ENCODE data around the gene ADGRL3. TPM values are rescaled to one million over a fixed set of nuclear protein-coding genes. Genes with fewer than 3 reads are reported as not detected.

The ADGRL3 gene
- total and polyA plus RNA-seq, 2 donors (not counting 1 experiment from before 2014, with no cell fraction given) = not detected

- intact Hi-C loops (cut with micrococcal nuclease) = no loop called here
- no peak overlapping the region for H3K4me2 ChIP-seq (replicated peaks; ENCODE audit: low read depth, low read length, poor library complexity, severe bottlenecking)
- H3K4me3 ChIP-seq (ENCODE audit: control extremely low read depth in 1 of 5, extremely low read depth in 1 of 5, insufficient read depth in 1 of 5, low read depth in 2 of 5, low read length in 4 of 5) = no peak overlapping the region
- H3K4me1 Mint-ChIP-seq = no peaks in the 10 kb centered on the region
- no peak overlapping the region for H3K4me3 Mint-ChIP-seq
- TF ChIP-seq EZH2 (IDR thresholded peaks at IDR 0.05; ENCODE audit: borderline replicate concordance, insufficient read depth, low read depth, low read length, poor library complexity, severe bottlenecking) (no peak), CTCF (IDR thresholded peaks at IDR 0.05) (no peak)
- H3K27me3 Mint-ChIP-seq = no peaks in the 10 kb centered on the region
- peaks cover 4% of the 10 kb centered on the region for H3K9me3 Mint-ChIP-seq (ENCODE audit: insufficient read depth)
- CTCF ChIA-PET = no interaction called here
- H3K4me1 ChIP-seq (ENCODE audit: control insufficient read depth in 2 of 2, insufficient read depth in 2 of 2, low read length in 2 of 2) = no peaks in the 10 kb centered on the region
- DNase-seq = no peak
- H3K9me3 ChIP-seq (ENCODE audit: control extremely low read depth in 1 of 3, control insufficient read depth in 2 of 3, insufficient read depth in 1 of 3, low read length in 2 of 3) = peaks cover 0 to 3% (median 0%) of the 10 kb centered on the region in 3 donors
- POLR2A ChIA-PET = no interaction called here
- ATAC-seq (ENCODE audit: low read depth) = no peak
- H3K27ac Mint-ChIP-seq = no peak overlapping the region
- no peaks in the 10 kb centered on the region for H3K36me3 ChIP-seq (replicated peaks in 1 of 2; ENCODE audit: control extremely low read depth in 1 of 2, control insufficient read depth in 1 of 2, extremely low read depth in 1 of 2, insufficient read depth in 2 of 2, low read length in 1 of 2)
- H3K27ac ChIP-seq (ENCODE audit: low read length in 2 of 2) = no peak overlapping the region
- H3K9ac ChIP-seq (ENCODE audit: low read length) = no peak overlapping the region
- no peaks in the 10 kb centered on the region for H4K20me1 ChIP-seq (ENCODE audit: control insufficient read depth, insufficient read depth, low read length, poor library complexity, severe bottlenecking)
- H2AFZ ChIP-seq (ENCODE audit: insufficient read depth, low read depth, low read length, poor library complexity, severe bottlenecking) = no peak overlapping the region
- WGBS (ENCODE audit: insufficient coverage) = no CpG with 5 or more reads among the region's 1 CpG
- H3K27me3 ChIP-seq (replicated peaks in 1 of 4; ENCODE audit: control extremely low read depth in 1 of 4, control insufficient read depth in 3 of 4, insufficient read depth in 4 of 4, low read length in 3 of 4) = no peaks in the 10 kb centered on the region
- H3K79me2 ChIP-seq (ENCODE audit: control insufficient read depth, insufficient read depth, low read length) = no peaks in the 10 kb centered on the region
These were observed 261.8 kb downstream of the ADGRL3 start for GRCh38 chr4:61461956-61462355.

- Mint-ChIP-seq H3K27me3 (no peaks in the 10 kb centered on the region), H3K4me1 (no peaks in the 10 kb centered on the region), H3K4me3 (no peak overlapping the region), H3K9me3 (ENCODE audit: insufficient read depth) (peaks cover 2% of the 10 kb centered on the region), H3K27ac (no peak overlapping the region)
- DNase-seq = no peak
- intact Hi-C loops (cut with micrococcal nuclease) = no loop called here
- no peaks in the 10 kb centered on the region for H3K79me2 ChIP-seq (ENCODE audit: control insufficient read depth, insufficient read depth, low read length)
- no peak overlapping the region for H3K4me2 ChIP-seq (replicated peaks; ENCODE audit: low read depth, low read length, poor library complexity, severe bottlenecking)
- H3K4me1 ChIP-seq (ENCODE audit: control insufficient read depth in 2 of 2, insufficient read depth in 2 of 2, low read length in 2 of 2) = no peaks in the 10 kb centered on the region
- ChIA-PET CTCF (no interaction called here), POLR2A (no interaction called here)
- H3K27me3 ChIP-seq (replicated peaks in 1 of 4; ENCODE audit: control extremely low read depth in 1 of 4, control insufficient read depth in 3 of 4, insufficient read depth in 4 of 4, low read length in 3 of 4) = no peaks in the 10 kb centered on the region
- no peak overlapping the region for H3K9ac ChIP-seq (ENCODE audit: low read length)
- ATAC-seq (ENCODE audit: low read depth) = no peak
- H3K4me3 ChIP-seq (ENCODE audit: control extremely low read depth in 1 of 5, extremely low read depth in 1 of 5, insufficient read depth in 1 of 5, low read depth in 2 of 5, low read length in 4 of 5) = no peak overlapping the region
- no peak for TF ChIP-seq EZH2 (IDR thresholded peaks at IDR 0.05; ENCODE audit: borderline replicate concordance, insufficient read depth, low read depth, low read length, poor library complexity, severe bottlenecking)
- TF ChIP-seq CTCF (IDR thresholded peaks at IDR 0.05) = no peak
- whole genome bisulfite sequencing (ENCODE audit: insufficient coverage) = 100% methylated on average over 1 of the region's 5 CpGs
- H2AFZ ChIP-seq (ENCODE audit: insufficient read depth, low read depth, low read length, poor library complexity, severe bottlenecking) = no peak overlapping the region
- H3K27ac ChIP-seq (ENCODE audit: low read length in 2 of 2) = no peak overlapping the region
- H3K36me3 ChIP-seq (replicated peaks in 1 of 2; ENCODE audit: control extremely low read depth in 1 of 2, control insufficient read depth in 1 of 2, extremely low read depth in 1 of 2, insufficient read depth in 2 of 2, low read length in 1 of 2) = no peaks in the 10 kb centered on the region
- H4K20me1 ChIP-seq (ENCODE audit: control insufficient read depth, insufficient read depth, low read length, poor library complexity, severe bottlenecking) = no peaks in the 10 kb centered on the region
- peaks cover 0 to 3% (median 0%) of the 10 kb centered on the region in 3 donors for H3K9me3 ChIP-seq (ENCODE audit: control extremely low read depth in 1 of 3, control insufficient read depth in 2 of 3, insufficient read depth in 1 of 3, low read length in 2 of 3)
These were observed 262.6 kb downstream of the ADGRL3 start for GRCh38 chr4:61462451-61463326.

Data from B cell (primary cell).